Middle frontal gyrus (tissue), 1 donor: Measurements from ENCODE around the gene NUB1.
A peak's percentile ranks its signal among the peaks of the same experiment; 100 is the strongest.

Experiments
- DNase-seq: peaks from one replicate; pipeline ENCODE4 v3.0.0-alpha.2; 2015; ENCODE audit warnings: low spot score; ENCODE audit errors: extremely low spot score

The NUB1 gene

GRCh38 chr7:151312831-151313809 lies 28.5 kb upstream of the NUB1 start:
- no peak for DNase-seq

GRCh38 chr7:151313857-151314256 lies 27.8 kb upstream of the NUB1 start:
- DNase-seq = no peak

- no peak for DNase-seq
These were observed 27.2 kb upstream of the NUB1 start for GRCh38 chr7:151314401-151314800.

GRCh38 chr7:151315038-151315655 lies 26.5 kb upstream of the NUB1 start:
- peak; percentile 69 for DNase-seq

DNA sequence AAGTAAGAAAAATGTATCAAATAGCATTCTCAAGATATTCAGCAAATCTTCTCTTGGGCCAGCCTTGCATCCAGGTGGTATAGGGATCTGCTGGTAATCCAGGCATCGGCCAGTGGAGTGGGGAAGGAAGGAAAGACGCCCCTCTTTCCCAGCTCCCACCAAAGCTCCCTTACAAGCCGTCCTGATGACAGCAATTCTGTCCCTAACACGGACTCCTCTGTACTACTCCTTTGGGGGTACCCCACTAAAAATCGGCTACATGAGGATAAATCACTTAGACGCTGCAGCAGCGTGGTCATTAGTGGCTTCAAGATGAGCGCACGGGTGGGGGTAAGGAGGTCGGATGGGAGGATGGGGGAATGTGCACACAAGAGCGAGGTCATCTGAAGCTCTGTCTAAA lies 24.7 kb upstream of the NUB1 start:
- no peak for DNase-seq

DNA sequence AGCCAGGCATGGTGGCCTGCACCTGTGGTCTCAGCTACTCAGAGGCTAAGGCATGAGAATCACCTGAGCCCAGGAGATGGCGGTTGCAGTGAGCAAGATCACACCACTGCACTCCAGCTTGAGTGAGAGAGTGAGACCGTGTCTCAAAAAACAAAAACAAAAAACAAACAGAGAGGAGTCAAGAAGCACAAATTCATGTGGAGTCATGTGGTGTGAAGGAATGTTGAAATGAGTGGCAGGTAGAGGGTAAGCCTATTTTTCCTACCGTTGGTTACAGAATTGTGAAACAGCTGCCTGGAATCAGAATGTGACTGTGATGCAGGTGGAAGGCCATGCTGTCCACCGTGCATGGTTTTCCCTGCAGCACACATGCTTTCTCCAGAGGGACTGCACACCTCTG lies 23.7 kb upstream of the NUB1 start:
- no peak for DNase-seq

GRCh38 chr7:151319189-151319588 lies 22.4 kb upstream of the NUB1 start:
- DNase-seq = no peak

GRCh38 chr7:151320263-151320845 lies 21.3 kb upstream of the NUB1 start:
- DNase-seq = no peak

DNA sequence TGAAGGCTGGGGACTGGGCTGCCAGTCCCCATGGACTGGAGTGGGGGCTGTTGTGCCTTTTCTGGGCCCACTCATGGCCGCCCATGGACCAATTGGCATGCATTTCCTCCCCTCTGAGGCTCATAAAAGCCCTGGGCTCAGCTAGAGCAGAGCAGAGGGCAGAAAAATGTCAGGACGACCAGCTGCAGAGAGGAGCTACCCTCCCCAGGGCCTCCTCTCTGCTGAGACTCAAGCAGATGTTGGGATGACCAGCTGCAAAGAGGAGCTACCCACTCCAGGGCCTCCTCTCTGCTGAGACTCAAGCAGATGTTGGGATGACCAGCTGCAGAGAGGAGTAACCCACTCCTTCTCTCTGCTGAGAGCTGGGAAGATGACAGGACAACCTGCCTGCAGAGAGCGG lies 20.3 kb upstream of the NUB1 start:
- no peak for DNase-seq

- DNase-seq = no peak
These were observed 18.7 kb upstream of the NUB1 start for GRCh38 chr7:151322906-151323305.

- DNase-seq = no peak
These were observed 14.6 kb upstream of the NUB1 start for GRCh38 chr7:151327022-151327421.

- no peak for DNase-seq
These were observed 14.0 kb upstream of the NUB1 start for GRCh38 chr7:151327659-151328058.

DNA sequence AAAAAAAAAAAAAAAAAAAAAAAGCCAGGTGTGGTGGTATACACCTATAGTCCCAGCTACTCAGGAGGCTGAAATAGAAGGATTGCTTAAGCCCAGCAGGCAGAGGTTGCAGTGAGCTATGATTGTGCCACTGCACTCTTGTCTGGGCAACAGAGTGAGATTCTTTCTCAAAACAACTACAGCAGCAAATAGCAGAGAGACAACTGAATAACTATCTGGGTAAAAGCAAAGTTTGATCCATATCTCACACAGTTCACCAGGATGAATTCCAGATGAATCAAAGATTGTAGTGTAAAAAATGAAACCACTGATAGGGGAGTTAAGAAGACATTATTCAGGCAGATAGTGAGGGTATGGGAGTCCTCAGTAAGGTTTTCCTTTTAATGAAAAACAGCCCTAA lies 11.4 kb upstream of the NUB1 start:
- DNase-seq = no peak

- no peak for DNase-seq
These were observed 11.0 kb upstream of the NUB1 start for GRCh38 chr7:151330661-151331060.

DNA sequence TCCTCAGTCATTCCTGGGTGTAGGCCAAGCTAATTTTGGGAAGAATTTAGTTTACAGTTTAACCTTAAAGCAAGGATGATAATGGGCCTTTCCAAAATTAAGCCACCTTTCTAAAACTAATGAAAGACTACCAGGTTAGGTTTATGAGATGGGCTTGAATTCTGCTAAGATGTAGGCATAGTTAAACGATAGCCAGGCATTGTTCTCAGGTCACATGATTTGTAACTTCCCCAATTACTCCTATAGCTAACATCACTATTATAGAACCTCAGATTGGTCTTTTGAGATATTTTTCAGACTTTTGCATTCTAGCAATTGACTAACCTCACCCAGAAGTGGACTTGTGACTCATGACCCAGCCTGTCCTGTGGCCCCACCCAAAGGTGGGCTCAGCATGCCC lies 7.0 kb upstream of the NUB1 start:
- no peak for DNase-seq

GRCh38 chr7:151336027-151336708 lies 5.4 kb upstream of the NUB1 start:
- DNase-seq = no peak

GRCh38 chr7:151337346-151337745 lies 4.3 kb upstream of the NUB1 start:
- no peak for DNase-seq

GRCh38 chr7:151338809-151339208 lies 2.8 kb upstream of the NUB1 start:
- no peak for DNase-seq

DNA sequence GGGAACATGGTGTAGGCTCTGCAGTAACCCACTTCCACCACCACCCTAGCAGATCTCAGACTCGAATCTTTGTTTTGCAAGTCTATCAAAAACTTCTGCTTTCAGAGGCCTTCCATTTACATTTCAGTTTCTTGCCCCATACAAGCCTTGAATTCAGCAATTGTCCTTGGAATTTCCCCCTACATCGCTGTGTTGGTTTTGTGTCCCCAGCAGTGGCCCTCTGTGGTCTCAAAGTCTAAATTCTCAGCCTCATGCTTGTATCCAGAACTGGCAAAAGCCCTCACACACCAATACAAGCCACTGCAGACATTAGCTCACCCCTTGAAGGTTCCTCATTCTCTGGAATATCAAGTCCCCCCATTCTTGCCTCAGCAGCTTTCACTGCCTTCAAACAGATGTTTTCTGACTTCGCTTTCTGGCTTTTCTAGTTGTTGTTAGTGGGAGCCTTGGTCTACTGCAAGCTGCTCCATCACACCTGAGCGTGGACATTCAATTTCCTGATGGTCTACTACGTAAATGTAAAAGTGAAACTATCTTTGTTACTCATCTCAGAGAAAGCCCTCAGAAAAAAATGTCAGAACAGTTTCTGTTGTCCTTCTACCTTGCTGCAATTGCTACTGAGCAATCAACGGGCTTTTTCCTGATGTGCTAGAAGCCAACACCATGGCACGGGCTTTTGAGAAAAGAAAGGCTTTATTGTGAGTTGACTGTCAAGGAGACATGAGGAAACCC lies 1.8 kb upstream of the NUB1 start:
- DNase-seq = no peak

DNA sequence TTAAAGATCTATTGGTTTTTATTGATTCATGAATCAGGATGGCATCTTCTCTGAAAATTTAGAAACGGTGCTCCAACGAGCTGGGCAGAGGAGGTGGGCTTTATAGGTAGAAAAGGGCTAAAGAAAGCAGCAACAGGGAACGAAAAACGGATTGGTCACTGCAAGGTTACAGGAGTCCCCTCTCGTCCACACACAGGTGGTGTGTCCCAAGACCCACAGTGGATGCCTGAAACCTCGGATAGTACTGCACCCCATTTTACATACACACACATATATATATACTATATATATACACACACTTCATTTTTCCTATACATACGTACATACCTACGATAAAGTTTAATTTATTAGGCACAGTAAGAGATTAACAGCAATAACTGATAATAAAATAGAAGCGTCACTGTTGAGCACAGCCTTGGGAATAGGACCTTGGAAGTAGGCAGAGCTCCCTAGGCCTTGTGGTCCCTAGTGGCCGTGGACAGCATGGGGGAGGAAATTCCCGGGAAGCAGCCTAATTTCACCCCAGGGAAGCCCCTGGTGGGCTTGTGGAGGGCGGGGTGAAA lies 737 bp upstream of the NUB1 start:
- no peak for DNase-seq

DNA sequence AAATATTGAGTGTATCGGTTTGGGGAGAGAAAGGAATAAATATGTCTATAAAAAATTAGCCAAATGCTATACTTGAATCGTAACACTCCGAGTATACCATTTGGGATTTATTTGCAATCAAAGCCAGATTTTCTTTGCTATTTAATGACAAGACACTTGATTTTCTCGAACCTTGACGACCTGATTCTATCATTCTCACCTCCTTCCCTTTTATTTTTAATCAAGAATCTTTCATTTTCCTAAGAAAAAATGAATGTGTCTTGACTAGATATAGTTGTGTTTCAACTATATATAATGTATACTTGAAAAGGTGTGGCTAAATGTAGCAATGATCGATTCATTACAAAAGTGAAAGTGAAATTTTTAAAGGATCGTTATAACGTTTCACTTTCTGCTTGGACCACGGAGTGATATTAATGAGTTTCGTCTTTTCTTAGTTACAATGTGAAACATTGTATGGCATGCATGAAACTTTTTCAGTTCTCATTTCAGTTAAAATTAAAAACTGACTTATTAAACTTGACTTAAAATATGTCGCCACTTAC lies 562 bp downstream of the NUB1 start:
- DNase-seq = no peak
